HepG2 (cell line): ENCODE measurements around the gene SLA2. TPM values are rescaled to one million over a fixed set of nuclear protein-coding genes. Genes with fewer than 3 reads are reported as not detected.

Experiments
- ARID3A ChIP-seq: IDR thresholded peaks from 2 replicates; pipeline ENCODE4 v1.6.1; 2012; ENCODE audit warnings: low read depth, low read length, improper control_type of control experiment
- ATF5 ChIP-seq: sonication (generic); formaldehyde crosslinking; IDR thresholded peaks from 2 replicates; pipeline ENCODE4 v1.4.0; 2020; ENCODE audit warnings: mild to moderate bottlenecking, low read depth, missing genetic modification reagents
- CAMTA2 ChIP-seq: sonication (generic); formaldehyde crosslinking; IDR thresholded peaks from 2 replicates; pipeline ENCODE4 v1.4.0; 2020; ENCODE audit warnings: mild to moderate bottlenecking, missing genetic modification reagents, borderline replicate concordance
- GABPA ChIP-seq, 2 experiments: IDR thresholded peaks; 2 replicates each; pipeline ENCODE4 v1.6.1; 2011 to 2016; ENCODE audit warnings: low read depth in 2 of 2, low read length in 1 of 2, missing biosample characterization in 1 of 2, missing genetic modification characterization in 1 of 2
- GMEB2 ChIP-seq: IDR thresholded peaks from 2 replicates; pipeline ENCODE4 v1.6.1; 2016; ENCODE audit warnings: missing biosample characterization, missing genetic modification reagents, low read depth
- HDAC1 ChIP-seq: sonication (generic); formaldehyde crosslinking; IDR thresholded peaks from 2 replicates; pipeline ENCODE4 v1.5.1; 2020; ENCODE audit warnings: mild to moderate bottlenecking, missing genetic modification reagents
- HDAC6 ChIP-seq: fragments of 200-600 bp; sonication (generic); IDR thresholded peaks from 2 replicates; pipeline ENCODE4 v1.7.0; 2017; ENCODE audit warnings: mild to moderate bottlenecking, antibody characterized with exemption, low read length, low read depth
- HOXA5 ChIP-seq: sonication (generic); formaldehyde crosslinking; IDR thresholded peaks from 2 replicates; pipeline ENCODE4 v1.4.0; 2020; ENCODE audit warnings: missing genetic modification reagents
- KLF15 ChIP-seq: sonication (generic); formaldehyde crosslinking; IDR thresholded peaks from 2 replicates; pipeline ENCODE4 v1.8.1; 2023; ENCODE audit warnings: borderline replicate concordance, mild to moderate bottlenecking, inconsistent platforms, missing genetic modification reagents, mixed read lengths
- KLF16 ChIP-seq, 2 experiments: sonication (generic) in 1 of 2; formaldehyde crosslinking in 1 of 2; IDR thresholded peaks; 2 replicates each; pipeline versions ENCODE4 v1.6.1 to v1.8.0; 2016 to 2023; ENCODE audit warnings: missing genetic modification reagents in 2 of 2, missing compliant biosample characterization in 1 of 2
- PAWR ChIP-seq: sonication (generic); formaldehyde crosslinking; IDR thresholded peaks from 2 replicates; pipeline ENCODE4 v1.4.0; 2020; ENCODE audit warnings: missing genetic modification reagents, mild to moderate bottlenecking, borderline replicate concordance
- SP4 ChIP-seq: sonication (generic); formaldehyde crosslinking; IDR thresholded peaks from 2 replicates; pipeline ENCODE4 v1.8.1; 2023; ENCODE audit warnings: mild to moderate bottlenecking, missing genetic modification reagents
- YEATS4 ChIP-seq: sonication (generic); formaldehyde crosslinking; IDR thresholded peaks from 2 replicates; pipeline ENCODE4 v1.4.0; 2020; ENCODE audit warnings: missing genetic modification reagents, borderline replicate concordance
- ZNF264 ChIP-seq: sonication (generic); formaldehyde crosslinking; IDR thresholded peaks from 2 replicates; pipeline ENCODE4 v1.4.0; 2020; ENCODE audit warnings: missing genetic modification reagents
- ZNF33A ChIP-seq: sonication (generic); formaldehyde crosslinking; IDR thresholded peaks from 2 replicates; pipeline ENCODE4 v1.5.1; 2020; ENCODE audit warnings: missing genetic modification reagents, mild to moderate bottlenecking, moderate library complexity, borderline replicate concordance
- ZNF576 ChIP-seq: sonication (generic); formaldehyde crosslinking; IDR thresholded peaks from 2 replicates; pipeline ENCODE4 v1.4.0; 2020; ENCODE audit warnings: mild to moderate bottlenecking, missing genetic modification reagents
- ZNF609 ChIP-seq: sonication (generic); formaldehyde crosslinking; IDR thresholded peaks from 2 replicates; pipeline ENCODE4 v1.4.0; 2020; ENCODE audit warnings: mild to moderate bottlenecking, missing genetic modification reagents, borderline replicate concordance
- ZNF790 ChIP-seq: sonication (generic); formaldehyde crosslinking; IDR thresholded peaks from 2 replicates; pipeline ENCODE4 v1.8.0; 2022; ENCODE audit warnings: missing genetic modification reagents, mild to moderate bottlenecking, borderline replicate concordance
- polyA plus RNA-seq, 8 experiments: library from polyadenylated mRNA; depleted of rRNA in 3 of 8; stranded (reverse) in 7 of 8; unstranded in 1 of 8; fragments of >200 nt; fragmentation: Illumina TruSeq in 4 of 8; extraction: Trizol in 4 of 8; gene quantifications; 2 replicates each; pipeline versions ENCODE4 v1.2.1 to v1.2.3, GENCODE V29; 2011 to 2016; ENCODE audit warnings: low read depth in 4 of 8, missing spikeins in 1 of 8, mixed read lengths in 1 of 8; ENCODE audit not compliant: insufficient read depth in 1 of 8
- total RNA-seq, 5 experiments: library from RNA; depleted of rRNA; stranded (reverse); fragments of >200 nt; fragmentation: Illumina TruSeq; extraction: Trizol; gene quantifications; 2 replicates each; pipeline ENCODE4 v1.2.3, GENCODE V29; 2016; ENCODE audit warnings: low read depth in 1 of 5

Gene SLA2
- total and polyA plus RNA-seq, 2 of the 13 experiments (the other 11 are each of a cell fraction or from before 2014, with no cell fraction given) = 1.6 to 3.6 TPM

- no peak for TF ChIP-seq CAMTA2 (CRISPR knock-in tag)
- no peak for TF ChIP-seq ZNF33A (CRISPR knock-in tag)
- TF ChIP-seq HDAC1 (CRISPR knock-in tag) = peak; percentile 38; the same call in 1 of the 2 replicates
- TF ChIP-seq ZNF790 (CRISPR knock-in tag) = no peak
- no peak for TF ChIP-seq GABPA (IDR thresholded peaks at IDR 0.05; ENCODE audit: low read depth, low read length)
- TF ChIP-seq GABPA (CRISPR knock-in tag; IDR thresholded peaks at IDR 0.05; ENCODE audit: low read depth) = no peak
- no peak for TF ChIP-seq PAWR
- TF ChIP-seq ATF5 = no peak
- no peak; the same call in 1 of the 2 replicates for TF ChIP-seq SP4 (CRISPR knock-in tag)
- TF ChIP-seq GMEB2 (CRISPR knock-in tag) = no peak
- no peak; the same call in 1 of the 2 replicates for TF ChIP-seq ARID3A
- TF ChIP-seq YEATS4 = no peak
- no peak for TF ChIP-seq ZNF609 (CRISPR knock-in tag)
- no peak for TF ChIP-seq HOXA5 (CRISPR knock-in tag)
- no peak for TF ChIP-seq ZNF576
- no peak for TF ChIP-seq KLF15 (CRISPR knock-in tag)
- TF ChIP-seq ZNF264 = no peak
- TF ChIP-seq KLF16 (CRISPR knock-in tag; IDR thresholded peaks at IDR 0.05) = no peak
- no peak for TF ChIP-seq HDAC6
These were observed 38.2 kb downstream of the SLA2 start (continued) for GRCh38 chr20:36607586-36608387.
